H9 (cell line): ENCODE results near the gene HCFC1. TPM values are rescaled to one million over a fixed set of nuclear protein-coding genes. Genes with fewer than 3 reads are reported as not detected.
A peak's percentile ranks its signal among the peaks of the same experiment; 100 is the strongest.

Experiments used
- DNase-seq: peaks from one replicate; pipeline ENCODE4 v3.0.0-alpha.2; 2017
- H2AFZ ChIP-seq: one replicate; pipeline ENCODE4 v1.6.1; 2013; ENCODE audit warnings: mild to moderate bottlenecking, low read length, control low read depth, moderate library complexity
- H2AK5ac ChIP-seq: 2 replicates; pipeline ENCODE4 v1.6.1; 2013; ENCODE audit warnings: low read length, control low read depth, mixed read lengths; ENCODE audit not compliant: insufficient read length
- H2BK120ac ChIP-seq: one replicate; pipeline ENCODE4 v1.6.1; 2013; ENCODE audit warnings: low read depth, mild to moderate bottlenecking, low read length, control low read depth, inconsistent platforms; ENCODE audit not compliant: poor library complexity, severe bottlenecking
- H2BK12ac ChIP-seq: 2 replicates; pipeline ENCODE4 v1.6.1; 2013; ENCODE audit warnings: low read length, control low read depth, mixed read lengths, low read depth; ENCODE audit not compliant: insufficient read length
- H2BK15ac ChIP-seq: 2 replicates; pipeline ENCODE4 v1.6.1; 2013; ENCODE audit warnings: low read depth, low read length, control low read depth
- H2BK20ac ChIP-seq: one replicate; pipeline ENCODE4 v1.6.1; 2013; ENCODE audit warnings: low read depth, mild to moderate bottlenecking, low read length, control low read depth, inconsistent platforms; ENCODE audit not compliant: poor library complexity, severe bottlenecking
- H2BK5ac ChIP-seq: 2 replicates; pipeline ENCODE4 v1.6.1; 2013; ENCODE audit warnings: low read length, control low read depth, mixed read lengths; ENCODE audit not compliant: insufficient read length
- H3K14ac ChIP-seq: 2 replicates; pipeline ENCODE4 v1.6.1; 2013; ENCODE audit warnings: low read length, control low read depth; ENCODE audit not compliant: insufficient read depth
- H3K18ac ChIP-seq: 2 replicates; pipeline ENCODE4 v1.6.1; 2013; ENCODE audit warnings: low read depth, mild to moderate bottlenecking, mixed read lengths, low read length, control low read depth; ENCODE audit not compliant: insufficient read length
- H3K23ac ChIP-seq: 2 replicates; pipeline ENCODE4 v1.6.1; 2013; ENCODE audit warnings: low read length, control low read depth, mixed read lengths, low read depth; ENCODE audit not compliant: insufficient read length
- H3K23me2 ChIP-seq: 2 replicates; pipeline ENCODE4 v1.6.1; 2013; ENCODE audit warnings: low read depth, mild to moderate bottlenecking, mixed read lengths, low read length, control low read depth; ENCODE audit not compliant: insufficient read length, poor library complexity, severe bottlenecking
- H3K27ac ChIP-seq: 2 replicates; pipeline ENCODE4 v1.5.1; 2013; ENCODE audit warnings: low read length, control low read depth, mixed read lengths, low read depth; ENCODE audit not compliant: insufficient read length
- H3K27me3 ChIP-seq: 2 replicates; pipeline ENCODE4 v1.6.1; 2013; ENCODE audit warnings: low read length, control low read depth, inconsistent platforms; ENCODE audit not compliant: insufficient read depth
- H3K4ac ChIP-seq: 2 replicates; pipeline ENCODE4 v1.6.1; 2013; ENCODE audit warnings: low read depth, mild to moderate bottlenecking, control low read depth, inconsistent platforms, low read length, moderate library complexity
- H3K4me1 ChIP-seq: 2 replicates; pipeline ENCODE4 v1.6.1; 2013; ENCODE audit warnings: low read length, control low read depth, inconsistent platforms; ENCODE audit not compliant: insufficient read depth
- H3K4me2 ChIP-seq: 2 replicates; pipeline ENCODE4 v1.6.1; 2013; ENCODE audit warnings: low read length, control low read depth, mixed read lengths; ENCODE audit not compliant: insufficient read length, insufficient read depth
- H3K56ac ChIP-seq: 2 replicates; pipeline ENCODE4 v1.6.1; 2013; ENCODE audit warnings: low read depth, mild to moderate bottlenecking, mixed read lengths, low read length, control low read depth; ENCODE audit not compliant: insufficient read length
- H3K79me1 ChIP-seq: 2 replicates; pipeline ENCODE4 v1.6.1; 2013; ENCODE audit warnings: low read depth, mild to moderate bottlenecking, moderate library complexity, low read length, control low read depth, inconsistent platforms; ENCODE audit not compliant: insufficient read depth, poor library complexity, severe bottlenecking
- H3K79me2 ChIP-seq: 2 replicates; pipeline ENCODE4 v1.6.1; 2013; ENCODE audit warnings: low read length, control low read depth, inconsistent platforms; ENCODE audit not compliant: insufficient read depth
- H3K9ac ChIP-seq: 2 replicates; pipeline ENCODE4 v1.6.1; 2013; ENCODE audit warnings: low read length, control low read depth, mixed read lengths; ENCODE audit not compliant: insufficient read length; ENCODE audit errors: extremely low read depth
- H3K9me3 ChIP-seq: one replicate; pipeline ENCODE4 v1.6.1; 2013; ENCODE audit warnings: low read depth, low read length, inconsistent platforms; ENCODE audit not compliant: control insufficient read depth
- H3T11ph ChIP-seq: one replicate; pipeline ENCODE4 v1.6.1; 2013; ENCODE audit warnings: mild to moderate bottlenecking, low read length, control low read depth, inconsistent platforms
- H4K20me1 ChIP-seq: one replicate; pipeline ENCODE4 v1.6.1; 2013; ENCODE audit not compliant: control insufficient read depth, insufficient read length, insufficient read depth
- H4K5ac ChIP-seq: 2 replicates; pipeline ENCODE4 v1.6.1; 2013; ENCODE audit warnings: low read depth, mild to moderate bottlenecking, mixed read lengths, low read length, control low read depth; ENCODE audit not compliant: insufficient read length
- H4K8ac ChIP-seq: replicated peaks from 2 replicates; pipeline ENCODE4 v1.6.1; 2013; ENCODE audit warnings: low read length, control low read depth, mixed read lengths, low read depth; ENCODE audit not compliant: insufficient read length
- H4K91ac ChIP-seq: 2 replicates; pipeline ENCODE4 v1.6.1; 2013; ENCODE audit warnings: low read depth, mild to moderate bottlenecking, moderate library complexity, mixed read lengths, low read length, control low read depth; ENCODE audit not compliant: insufficient read length
- H3K27ac Mint-ChIP-seq, 3 experiments: 2 replicates in 2 of 3; 3 replicates in 1 of 3; pipeline ENCODE4 v1.8.0; 2020 to 2021; ENCODE audit warnings: mixed read lengths in 3 of 3, mild to moderate bottlenecking in 1 of 3, moderate library complexity in 1 of 3
- H3K27me3 Mint-ChIP-seq: 2 replicates; pipeline ENCODE4 v1.8.0; 2021; ENCODE audit warnings: low read depth, mild to moderate bottlenecking, moderate library complexity, mixed read lengths
- H3K36me3 Mint-ChIP-seq, 3 experiments: 2 replicates in 2 of 3; 3 replicates in 1 of 3; pipeline ENCODE4 v1.8.0; 2020 to 2021; ENCODE audit warnings: low read depth in 3 of 3, mixed read lengths in 3 of 3; ENCODE audit not compliant: insufficient read depth in 1 of 3
- H3K4me1 Mint-ChIP-seq, 2 experiments: 2 replicates each; pipeline ENCODE4 v1.8.0; 2020; ENCODE audit warnings: mixed read lengths in 2 of 2
- H3K4me3 Mint-ChIP-seq, 2 experiments: 2 replicates in 1 of 2; 3 replicates in 1 of 2; pipeline ENCODE4 v1.8.0; 2020 to 2021; ENCODE audit warnings: mild to moderate bottlenecking in 2 of 2, mixed read lengths in 2 of 2, moderate library complexity in 1 of 2
- H3K9me3 Mint-ChIP-seq, 2 experiments: 2 replicates in 1 of 2; 3 replicates in 1 of 2; pipeline ENCODE4 v1.8.0; 2020; ENCODE audit warnings: mild to moderate bottlenecking in 2 of 2, mixed read lengths in 2 of 2, moderate library complexity in 1 of 2
- CTCF ChIP-seq: fragments of 200-600 bp; sonication (generic); conservative IDR thresholded peaks from 3 replicates; pipeline ENCODE4 v1.8.0; 2021; ENCODE audit warnings: antibody characterized with exemption, mild to moderate bottlenecking
- WGBS: extraction: QIAGEN DNeasy Blood & Tissue Kit; methylation state at CpG from one replicate; pipeline ENCODE4 v1.1.7; 2013; ENCODE audit warnings: missing lambda C conversion rate, low lambda C conversion rate, mixed read lengths; ENCODE audit not compliant: insufficient read length; ENCODE audit errors: extremely low coverage; 5-methylcytosine and 5-hydroxymethylcytosine counted together
- total RNA-seq: library from RNA; stranded (reverse); gene quantifications from 2 replicates; pipeline ENCODE4 v1.2.1, GENCODE V29; 2021

Gene HCFC1
- total RNA-seq, 1 experiment from 2014 or later, result 144 TPM

GRCh38 chrX:153901753-153902140 is 69.9 kb downstream of the HCFC1 start:
- peak; percentile 22 for DNase-seq

More at GRCh38 chrX:153901753-153902140, 69.9 kb downstream of the HCFC1 start:
- Histone ChIP-seq H3K4ac (no peak overlapping the region), H4K20me1 (no peaks in the 10 kb centered on the region), H3K56ac (no peak overlapping the region), H3K23ac (no peak overlapping the region), H2AK5ac (no peak overlapping the region), H3K23me2 (no peaks in the 10 kb centered on the region), H2BK5ac (no peak overlapping the region), H3K27ac (no peak overlapping the region), H3K27me3 (no peaks in the 10 kb centered on the region), H2AFZ (no peak overlapping the region), H3K9ac (no peak overlapping the region), H4K5ac (no peak overlapping the region), H3K79me1 (no peaks in the 10 kb centered on the region), H3K4me1 (no peaks in the 10 kb centered on the region), H2BK120ac (no peak overlapping the region), H4K91ac (no peak overlapping the region), H3K9me3 (peaks cover 10% of the 10 kb centered on the region), H4K8ac (no peak overlapping the region), H3K18ac (no peak overlapping the region), H2BK12ac (no peak overlapping the region), H3K14ac (no peak overlapping the region), H3T11ph (no peak overlapping the region), H3K4me2 (no peak overlapping the region), H2BK15ac (no peak overlapping the region), H2BK20ac (no peak overlapping the region), H3K79me2 (no peaks in the 10 kb centered on the region)
- peaks cover 4% of the 10 kb centered on the region; the same call in 1 of the 2 replicates for H3K27me3 Mint-ChIP-seq
- WGBS, result no CpG with 5 or more reads among the region's 8 CpGs
- TF ChIP-seq CTCF, result no peak
- peaks cover 5 to 22% of the 10 kb centered on the region in 2 experiments for H3K4me1 Mint-ChIP-seq
- peak overlapping the region in 1 of 2 experiments; percentile 26; a peak in 1 of 5 replicates for H3K4me3 Mint-ChIP-seq
- peaks cover 0 to 8% (median 3%) of the 10 kb centered on the region in 3 experiments; a peak in 3 of 7 replicates for H3K36me3 Mint-ChIP-seq
- peak overlapping the region in 1 of 3 experiments; percentile 56; a peak in 1 of 7 replicates for H3K27ac Mint-ChIP-seq
- H3K9me3 Mint-ChIP-seq, result peaks cover 66% of the 10 kb centered on the region in 2 experiments
